GM19463 (cell line): ENCODE results near the gene DNAJB13.
"Not testable (repeated sequence)": the region's sequence is repeated elsewhere in the genome, so short reads cannot be mapped to it uniquely, and the experiment has no call there.

Source experiments
- ATAC-seq: cut with Tn5 transposase; IDR thresholded peaks from one replicate; pipeline ENCODE4 v1.9.1; 2021; ENCODE audit warnings: mild to moderate bottlenecking, moderate library complexity; ENCODE audit not compliant: unreplicated experiment

The DNAJB13 gene, protein sequence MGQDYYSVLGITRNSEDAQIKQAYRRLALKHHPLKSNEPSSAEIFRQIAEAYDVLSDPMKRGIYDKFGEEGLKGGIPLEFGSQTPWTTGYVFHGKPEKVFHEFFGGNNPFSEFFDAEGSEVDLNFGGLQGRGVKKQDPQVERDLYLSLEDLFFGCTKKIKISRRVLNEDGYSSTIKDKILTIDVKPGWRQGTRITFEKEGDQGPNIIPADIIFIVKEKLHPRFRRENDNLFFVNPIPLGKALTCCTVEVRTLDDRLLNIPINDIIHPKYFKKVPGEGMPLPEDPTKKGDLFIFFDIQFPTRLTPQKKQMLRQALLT

DNA sequence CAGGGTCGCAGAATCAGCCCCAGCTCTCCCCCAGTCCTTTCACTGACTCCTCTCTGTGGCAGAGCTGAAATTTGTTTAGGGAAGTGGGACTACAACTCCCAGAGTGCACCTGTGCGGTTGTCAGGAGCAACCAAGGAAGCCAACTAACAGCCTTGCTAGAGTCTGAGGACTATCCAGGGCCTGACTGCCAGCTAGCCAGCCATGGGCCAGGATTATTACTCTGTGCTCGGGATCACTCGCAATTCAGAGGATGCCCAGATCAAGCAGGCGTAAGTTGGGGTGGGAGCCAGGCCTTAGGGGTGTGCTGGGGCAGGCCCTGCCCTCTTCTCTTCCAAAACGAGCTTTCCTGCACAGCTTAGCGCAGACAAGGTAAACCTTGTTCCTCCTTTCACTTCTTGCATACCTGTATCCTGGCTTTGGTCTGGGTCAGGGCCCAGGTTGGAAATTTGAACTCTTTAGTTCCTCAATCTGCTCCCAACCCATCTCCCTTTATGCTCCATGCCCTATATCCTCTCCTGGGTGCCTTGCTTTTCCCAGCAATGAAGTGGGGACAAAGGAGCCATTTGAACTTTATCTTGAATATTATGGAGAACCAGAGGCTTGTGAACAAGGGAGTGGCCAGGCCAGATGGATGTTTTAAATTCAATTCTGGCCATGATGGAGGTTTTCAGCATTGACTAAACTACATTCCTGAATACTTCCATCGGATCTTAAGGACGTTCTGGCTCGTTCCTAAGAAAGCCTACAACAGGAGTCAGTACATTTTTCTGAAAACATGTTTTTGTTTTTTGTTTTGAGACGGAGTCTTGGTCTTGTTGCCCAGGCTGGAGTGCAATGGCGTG is at the start of gene DNAJB13:
DNAJB13 (plus strand) TSS at position 158 of the 842 bp plus-strand sequence; CDS start at position 202, 44 bp downstream.
- ATAC-seq = peak; percentile 93

DNA sequence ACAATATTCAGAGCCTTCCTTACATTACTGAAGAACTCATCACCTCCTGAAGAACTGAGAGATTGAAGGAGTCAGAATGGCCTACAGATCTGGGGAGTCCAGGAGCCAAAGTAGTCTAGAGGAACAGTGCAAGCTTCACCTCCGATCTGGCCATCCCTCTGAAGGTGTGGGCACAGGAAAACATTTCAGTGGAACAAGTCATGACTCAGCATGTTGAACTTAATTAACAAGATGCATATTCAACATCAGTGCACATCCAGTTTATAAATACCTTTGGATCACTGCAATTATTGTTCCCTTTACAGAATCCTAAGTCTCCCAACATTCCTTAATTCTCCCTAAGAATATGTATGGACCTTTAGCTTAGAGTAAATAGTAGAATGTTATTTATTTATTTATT is 48.5 kb upstream of the DNAJB13 start:
- ATAC-seq = no peak

DNA sequence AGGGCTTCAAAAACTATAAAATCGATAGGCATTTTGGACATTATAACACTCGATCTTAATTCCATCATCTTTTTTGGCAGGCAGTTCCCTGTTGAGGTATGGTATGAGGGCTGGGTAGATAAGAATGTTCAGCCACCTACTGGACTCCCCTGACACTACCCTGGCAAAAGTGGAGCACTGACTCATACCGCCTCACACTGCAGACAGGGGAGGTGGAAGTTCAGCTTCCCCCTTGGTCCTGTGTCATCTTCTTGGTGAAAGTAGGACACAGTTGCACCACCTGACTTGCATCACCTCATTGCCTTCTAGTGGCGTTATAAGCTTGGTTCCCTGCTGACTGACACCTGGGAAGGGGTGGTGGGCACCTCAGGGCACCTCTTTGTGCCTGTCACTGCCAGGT is 43.6 kb upstream of the DNAJB13 start:
- no peak for ATAC-seq

DNA sequence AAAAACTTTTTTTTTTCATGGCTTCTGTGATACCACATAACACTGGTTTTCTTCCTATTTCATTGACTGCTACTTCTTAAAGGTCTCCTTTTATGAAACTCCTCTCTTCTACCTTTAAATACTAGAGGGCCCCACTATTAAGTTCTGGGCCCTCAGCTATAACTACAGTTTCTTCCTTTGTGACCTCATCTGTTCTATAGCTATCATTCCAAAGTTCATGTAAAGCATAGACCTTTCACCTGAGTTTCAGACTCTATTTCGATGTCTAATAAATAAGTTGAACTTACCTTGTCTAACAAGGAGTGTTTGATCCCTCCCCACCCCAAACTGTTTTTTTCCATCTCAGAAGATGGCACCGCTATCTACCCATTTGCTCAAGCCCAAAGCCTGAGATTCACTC is 38.8 kb upstream of the DNAJB13 start:
- ATAC-seq = no peak

DNA sequence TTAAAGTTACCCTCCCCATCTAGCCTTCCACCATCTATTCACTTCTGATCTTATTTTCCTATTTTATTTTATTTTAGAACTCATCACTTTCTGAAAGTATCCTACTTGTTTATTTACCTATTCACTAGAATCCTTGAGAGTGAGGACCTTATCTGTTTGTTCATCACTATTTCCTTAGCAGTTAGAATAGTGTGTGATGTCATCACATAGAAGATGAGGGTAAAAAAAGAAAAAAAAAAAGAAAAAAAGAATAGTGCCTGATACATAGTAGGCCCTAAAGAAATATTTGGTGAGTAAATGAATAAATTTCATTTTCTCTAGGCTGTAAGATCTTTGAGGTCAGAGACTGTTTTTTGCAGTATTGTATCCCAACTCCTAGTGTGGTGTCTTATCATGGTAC is 37.4 kb upstream of the DNAJB13 start:
- ATAC-seq = no peak

DNA sequence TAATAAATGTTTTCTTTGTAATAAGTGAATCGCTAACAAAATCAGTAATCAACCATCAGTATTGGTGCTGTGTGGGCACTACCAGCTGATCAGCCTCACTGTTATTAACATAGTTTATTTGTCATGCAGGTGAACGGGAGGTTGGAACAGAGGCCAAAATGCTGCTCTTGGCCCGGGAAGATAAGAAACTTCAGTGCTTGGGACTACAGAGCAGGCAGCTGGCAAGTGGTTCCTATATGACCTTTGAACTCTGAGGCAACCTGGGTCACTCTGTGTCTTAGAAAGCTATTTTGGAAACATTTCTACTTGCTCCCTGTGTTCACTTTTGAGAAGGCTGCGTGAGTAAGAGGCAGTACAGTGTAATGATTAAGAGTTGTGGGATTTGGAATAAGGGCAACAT is 36.5 kb upstream of the DNAJB13 start:
- no peak for ATAC-seq

DNA sequence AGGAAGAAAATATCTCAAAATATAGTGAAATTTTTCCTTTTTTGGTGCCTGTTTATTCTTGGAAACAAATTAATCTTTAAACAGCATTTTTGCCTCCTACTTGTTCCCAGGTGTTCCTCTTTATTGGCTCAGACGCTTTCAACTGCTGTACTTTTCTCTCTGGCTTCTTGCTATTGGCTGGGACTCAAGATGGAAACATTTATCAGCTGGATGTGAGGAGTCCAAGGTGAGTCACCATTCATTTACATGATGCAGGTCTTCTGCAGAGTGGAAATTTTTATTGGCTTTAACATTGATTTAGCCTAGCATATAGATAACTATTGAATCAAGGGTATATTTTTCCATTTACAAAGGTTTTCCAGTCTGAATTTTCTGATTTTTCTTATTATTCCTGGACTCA is 34.4 kb upstream of the DNAJB13 start:
- ATAC-seq = no peak

DNA sequence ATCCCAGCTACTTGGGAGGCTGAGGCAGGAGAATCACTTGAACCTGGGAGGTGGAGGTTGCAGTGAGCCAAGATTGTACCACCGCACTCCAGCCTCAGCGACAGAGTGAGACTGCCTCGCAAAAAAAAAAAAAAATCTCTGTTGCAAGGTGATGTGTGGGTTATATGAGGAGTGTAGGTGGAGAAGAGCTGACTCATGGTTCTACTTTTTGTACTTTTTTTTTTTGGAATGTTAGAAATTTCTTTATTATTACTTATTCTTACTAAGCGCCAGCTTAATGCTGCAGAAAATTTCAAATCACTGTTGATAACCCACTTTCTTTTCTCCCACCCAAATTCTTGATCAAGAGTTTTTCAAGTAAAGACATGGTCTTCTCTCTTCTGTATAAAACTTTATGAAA is 29.6 kb upstream of the DNAJB13 start:
- ATAC-seq = no peak

DNA sequence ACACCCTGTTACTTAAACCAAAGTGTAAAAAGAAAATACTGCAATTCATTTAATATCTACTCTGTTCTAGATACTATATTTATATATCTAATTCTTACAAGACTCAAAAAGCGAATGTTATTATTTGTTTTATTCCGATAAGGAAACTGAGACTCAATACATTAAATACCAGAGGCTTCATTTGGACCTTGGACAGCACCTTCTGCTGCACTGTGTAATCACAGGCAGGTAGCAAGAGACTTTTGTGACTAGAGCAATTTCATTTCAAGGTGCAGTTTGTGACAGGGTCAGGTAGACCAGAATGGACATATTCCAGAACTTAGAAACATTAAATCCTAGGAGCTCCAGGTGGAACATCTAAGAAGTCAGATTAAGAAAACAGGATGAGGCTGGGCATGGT is 21.4 kb upstream of the DNAJB13 start:
- ATAC-seq = no peak

DNA sequence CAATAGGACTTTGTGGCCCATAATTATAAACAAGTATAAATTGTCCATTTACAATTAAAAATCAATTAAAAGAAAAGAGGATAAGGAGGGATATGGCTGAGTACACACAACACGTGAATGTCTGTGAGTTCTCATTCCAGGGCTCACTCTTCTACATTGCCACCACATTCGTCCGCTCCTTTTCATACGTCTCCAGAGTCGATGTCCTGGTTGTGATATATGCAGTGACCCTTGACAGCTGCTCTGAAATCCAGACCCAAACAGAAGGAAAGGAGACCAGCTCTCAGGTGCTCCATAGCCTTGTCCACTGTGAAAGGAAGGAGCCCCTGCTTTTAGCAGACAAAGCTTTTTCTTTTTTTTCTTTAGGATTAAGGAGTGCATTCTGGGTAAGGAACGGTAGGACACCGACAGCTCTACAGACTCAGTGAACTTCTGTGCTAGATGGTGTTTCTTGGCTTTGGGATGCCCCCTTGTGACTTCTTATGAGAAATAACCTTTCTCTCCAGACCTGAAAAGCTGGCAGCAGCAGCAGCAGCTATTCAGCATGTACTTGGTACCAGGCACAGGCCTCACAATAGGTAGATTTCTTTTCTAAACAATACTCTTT is 19.7 kb upstream of the DNAJB13 start:
- no peak for ATAC-seq

DNA sequence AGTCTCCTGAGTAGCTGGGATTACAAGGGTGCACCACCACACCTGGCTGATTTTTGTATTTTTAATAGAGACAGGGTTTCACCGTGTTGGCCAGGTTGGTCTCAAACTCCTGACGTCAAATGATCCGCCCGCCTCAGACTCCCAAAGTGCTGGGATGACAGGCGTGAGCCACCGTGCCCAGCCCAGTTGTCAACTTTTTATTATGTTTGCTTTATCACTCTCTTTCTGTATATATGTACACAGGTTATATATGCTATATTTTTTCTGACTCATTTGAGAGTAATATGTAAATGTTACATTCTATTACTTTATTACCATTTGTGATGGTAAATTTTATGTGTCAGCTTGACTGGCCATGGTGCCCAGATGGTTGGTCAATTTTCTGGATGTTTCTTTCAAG is 18.9 kb upstream of the DNAJB13 start:
- ATAC-seq = no peak

DNA sequence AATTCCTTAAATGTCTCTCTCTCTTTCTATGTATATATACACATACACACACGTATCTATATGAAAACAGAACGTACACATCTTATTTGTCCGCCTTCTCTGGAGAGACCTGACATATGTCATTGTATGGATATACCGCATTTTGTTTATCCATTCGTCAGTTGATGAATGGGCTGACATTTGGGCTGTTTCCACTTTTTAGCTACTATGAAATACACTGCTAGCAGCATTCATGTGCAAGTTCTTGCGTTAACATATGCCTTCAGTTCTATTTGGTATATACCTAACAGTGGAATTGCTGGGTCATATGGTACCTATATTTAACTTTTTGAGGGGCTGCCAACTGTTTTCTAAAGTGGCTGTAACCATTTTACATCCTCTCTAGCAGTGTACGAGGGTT is 18.0 kb upstream of the DNAJB13 start:
- no peak for ATAC-seq

DNA sequence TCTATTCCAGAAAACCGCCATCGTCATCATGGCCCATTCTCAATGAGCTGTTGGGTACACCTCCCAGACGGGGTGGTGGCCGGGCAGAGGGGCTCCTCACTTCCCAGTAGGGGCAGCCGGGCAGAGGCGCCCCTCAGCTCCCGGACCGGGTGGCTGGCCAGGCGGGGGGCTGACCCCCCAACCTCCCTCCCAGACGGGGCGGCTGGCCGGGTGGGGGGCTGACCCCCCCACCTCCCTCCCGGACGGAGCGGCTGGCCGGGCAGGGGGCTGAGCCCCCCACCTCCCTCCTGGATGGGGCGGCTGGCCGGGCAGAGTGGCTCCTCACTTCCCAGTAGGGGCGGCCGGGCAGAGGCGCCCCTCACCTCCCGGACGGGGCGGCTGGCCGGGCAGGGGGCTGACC is 14.8 kb upstream of the DNAJB13 start:
- ATAC-seq = not testable (repeated sequence)

DNA sequence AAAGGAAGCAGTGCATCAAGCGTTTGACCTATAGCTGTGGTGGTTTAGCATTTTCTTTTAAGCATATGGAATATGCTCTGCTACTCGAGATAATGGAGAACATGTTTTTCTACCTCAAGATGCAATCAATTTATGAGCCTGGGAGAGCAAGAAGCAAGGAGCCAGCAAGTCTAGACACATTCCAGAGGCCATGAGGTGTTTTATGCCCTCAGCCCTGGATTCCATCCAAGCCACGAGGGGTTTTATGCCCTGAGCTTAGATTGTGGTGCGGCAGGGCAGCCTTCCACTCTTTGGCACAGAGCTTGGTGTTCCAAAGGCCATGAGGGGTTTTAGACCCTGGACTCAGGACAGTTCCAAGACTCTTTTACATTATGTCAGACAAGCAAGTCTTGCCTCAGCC is 11.7 kb upstream of the DNAJB13 start:
- no peak for ATAC-seq

DNA sequence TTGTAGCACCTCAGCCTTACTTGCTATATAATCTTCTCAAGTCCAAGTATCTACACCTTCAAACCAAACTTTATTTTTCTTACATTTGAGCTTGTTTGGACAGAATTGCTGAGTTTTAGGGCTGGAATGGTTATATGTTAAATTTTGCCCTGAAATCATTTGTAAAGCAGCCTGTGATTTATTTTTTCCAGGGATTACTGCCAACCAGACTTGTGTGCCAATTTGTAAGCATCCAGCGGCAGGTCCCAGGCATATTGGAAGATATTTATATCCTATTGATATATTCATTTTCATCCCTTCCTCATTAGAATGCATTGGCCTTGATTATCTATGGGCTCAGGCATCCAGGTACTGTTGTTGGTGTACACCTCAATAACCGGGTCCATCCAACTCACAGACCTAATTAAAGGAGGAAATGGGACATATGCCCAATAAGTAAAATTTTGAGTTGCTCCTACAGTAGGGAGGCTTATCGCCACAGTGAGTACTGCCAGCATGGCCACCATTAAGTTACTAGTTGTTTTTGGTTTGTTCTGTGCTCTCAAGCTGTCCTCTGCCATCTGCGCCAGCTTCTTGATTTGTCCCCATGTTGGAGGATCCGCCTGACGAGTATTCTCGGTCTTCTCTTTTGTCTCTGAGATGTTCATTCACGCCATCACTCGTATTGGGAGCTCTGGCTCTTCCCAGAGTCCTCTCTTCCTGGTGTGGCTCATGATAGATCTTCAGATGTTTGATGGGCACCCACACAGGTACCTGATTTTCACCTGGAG is 9.8 kb upstream of the DNAJB13 start:
- no peak for ATAC-seq

DNA sequence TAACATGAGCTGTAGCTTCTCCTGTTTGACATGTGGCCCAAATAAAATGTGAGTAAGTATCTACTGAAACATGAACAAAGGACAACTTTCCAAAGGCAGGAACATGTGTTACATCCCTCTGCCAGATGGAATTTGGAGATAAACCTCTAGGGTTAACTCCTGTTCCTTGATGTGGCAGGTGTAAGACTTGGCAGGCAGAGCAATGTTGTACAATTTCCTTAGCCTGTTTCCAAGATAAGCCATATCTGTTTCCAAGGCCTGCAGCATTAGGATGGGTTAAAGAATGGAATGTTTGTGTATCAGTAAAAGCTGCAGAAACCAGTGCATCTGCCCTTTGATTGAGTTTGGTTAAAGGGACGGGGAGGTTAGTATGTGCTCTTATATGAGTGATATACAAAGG is 8.8 kb upstream of the DNAJB13 start:
- ATAC-seq = no peak

DNA sequence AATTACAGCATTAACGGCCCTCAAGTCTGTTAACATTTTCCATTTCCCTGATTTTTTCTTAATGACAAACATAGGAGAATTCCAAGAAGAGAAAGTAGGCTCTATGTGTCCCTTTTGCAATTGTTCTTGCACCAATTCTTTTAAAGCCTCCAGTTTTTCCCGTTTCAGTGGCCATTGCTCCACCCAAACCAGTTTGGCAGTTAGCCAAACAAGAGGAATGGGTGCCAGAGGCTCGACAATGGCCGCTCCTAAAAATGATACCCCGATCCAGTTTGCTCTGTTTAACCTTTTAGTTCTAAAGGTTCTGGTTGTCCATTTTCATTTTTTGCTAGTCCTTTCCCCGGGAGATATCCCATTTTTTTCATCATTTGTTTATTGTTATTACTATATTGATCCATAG is 6.7 kb upstream of the DNAJB13 start:
- no peak for ATAC-seq

DNA sequence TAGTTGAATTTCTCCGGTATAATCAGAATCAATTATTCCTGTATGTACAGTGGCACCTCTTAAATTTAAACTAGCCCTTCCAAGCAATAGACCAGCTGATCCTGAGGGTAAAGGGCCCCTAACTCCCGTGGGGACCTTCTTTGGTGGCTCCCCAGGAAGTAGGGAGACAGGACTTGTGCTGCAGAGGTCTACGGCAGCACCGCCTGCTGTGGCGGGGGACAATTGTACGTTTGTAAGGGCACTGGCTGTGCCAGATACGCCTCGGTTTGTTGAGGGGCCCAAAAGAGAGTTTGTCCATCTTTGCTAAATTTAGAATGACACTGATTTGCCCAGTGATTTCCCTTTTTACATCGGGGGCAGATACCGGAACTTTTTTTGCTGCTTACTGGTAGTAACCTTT is 5.9 kb upstream of the DNAJB13 start:
- no peak for ATAC-seq

DNA sequence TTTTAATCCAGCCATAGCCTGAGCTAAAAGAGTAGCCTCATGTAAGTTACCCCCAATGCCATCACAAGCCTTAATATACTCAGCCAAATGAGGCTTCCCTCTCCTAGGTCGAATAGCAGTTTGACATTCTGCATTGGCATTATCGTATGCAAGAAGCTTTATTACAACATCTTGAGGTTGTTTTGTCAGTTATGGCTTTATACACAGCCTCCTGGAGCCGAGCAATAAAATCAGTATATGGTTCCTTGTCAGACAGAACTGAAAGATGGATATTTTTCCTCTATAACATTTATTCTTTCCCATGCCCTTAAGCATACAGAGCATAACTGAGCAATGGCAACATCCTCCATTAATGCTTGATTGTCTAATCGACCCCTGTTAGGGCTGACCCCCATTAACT is 5.4 kb upstream of the DNAJB13 start:
- ATAC-seq = no peak

DNA sequence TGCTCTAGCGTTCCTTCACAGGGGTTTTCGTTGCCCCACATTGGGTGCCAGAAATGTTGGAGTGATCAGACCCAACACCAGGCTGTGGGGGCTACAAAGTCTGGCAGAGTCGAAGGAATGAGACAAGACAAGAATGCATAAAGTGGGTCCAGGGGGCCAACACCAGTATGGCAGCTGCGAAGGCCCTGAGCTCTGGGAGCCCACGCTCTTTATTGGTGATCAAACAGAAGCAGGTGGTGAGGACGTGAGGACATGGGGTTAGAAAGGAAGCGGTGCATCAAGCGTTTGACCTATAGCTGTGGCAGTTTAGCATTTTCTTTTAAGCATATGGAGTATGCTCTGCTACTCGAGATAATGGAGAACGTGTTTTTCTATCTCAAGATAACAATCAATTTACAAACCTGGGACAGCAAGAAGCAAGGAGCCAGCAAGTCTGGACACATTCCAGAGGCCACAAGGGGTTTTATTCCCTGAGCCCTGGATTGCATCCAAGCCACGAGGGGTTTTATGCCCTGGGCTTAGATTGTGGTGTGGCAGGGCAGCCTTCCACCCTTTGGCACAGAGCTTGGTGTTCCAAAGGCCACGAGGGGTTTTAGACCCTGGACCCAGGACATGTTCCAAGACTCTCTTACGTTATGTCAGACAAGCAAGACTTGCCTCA is 3.9 kb upstream of the DNAJB13 start:
- no peak for ATAC-seq

DNA sequence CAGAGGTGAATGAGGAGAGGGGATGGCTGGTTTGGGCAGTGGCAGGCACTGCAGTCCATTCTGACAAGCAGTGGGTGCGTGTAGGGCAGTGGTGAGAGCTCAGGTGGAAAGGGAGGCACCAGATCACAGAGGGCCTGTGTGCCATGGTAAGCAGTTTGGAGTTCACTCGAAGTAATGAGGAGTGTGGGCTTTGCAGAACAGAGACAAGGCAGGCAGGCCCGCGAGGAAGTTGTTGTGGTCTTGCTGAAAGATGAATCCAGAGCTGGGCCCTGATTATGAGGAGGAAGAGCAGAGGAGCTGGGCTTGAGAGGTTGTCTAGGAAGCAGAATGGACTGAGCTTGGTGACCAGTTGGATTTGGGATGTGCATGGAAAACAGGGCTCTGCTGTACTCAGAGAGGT is 1.6 kb upstream of the DNAJB13 start:
- ATAC-seq = no peak
